Stimulated activated CD8-positive, alpha-beta memory T cell treated with anti-CD3 and anti-CD28 coated beads, Interleukin-7, amount 100 ng/mL, for 24 hours (primary cell): ENCODE results near the gene RBM15B.
"Not testable (repeated sequence)": the region's sequence is repeated elsewhere in the genome, so short reads cannot be mapped to it uniquely, and the experiment has no call there.

Source experiments
- DNase-seq: peaks from one replicate; pipeline ENCODE4 v3.0.0-alpha.2; 2020; ENCODE audit warnings: low read depth

Gene RBM15B

GRCh38 chr3:51379301-51379700, 11.8 kb upstream of the RBM15B start:
- DNase-seq: no peak

- DNase-seq: no peak
These were observed 11.2 kb upstream of the RBM15B start for GRCh38 chr3:51379746-51380455.

- no peak for DNase-seq
These were observed 10.3 kb upstream of the RBM15B start for GRCh38 chr3:51380601-51381332.

- no peak for DNase-seq
These were observed 9.8 kb upstream of the RBM15B start for GRCh38 chr3:51381333-51381705.

- no peak for DNase-seq
These were observed 8.9 kb upstream of the RBM15B start for GRCh38 chr3:51382076-51382745.

- DNase-seq: no peak
These were observed 8.0 kb upstream of the RBM15B start for GRCh38 chr3:51382947-51383578.

- no peak for DNase-seq
These were observed 6.9 kb upstream of the RBM15B start for GRCh38 chr3:51384055-51384725.

GRCh38 chr3:51384726-51385473, 6.2 kb upstream of the RBM15B start, which contains the start of gene MANF:
TSS of gene MANF (plus strand) at chr3:51385291. CDS start at chr3:51385343, 52 bp downstream.
- peak; percentile 90 for DNase-seq

- no peak for DNase-seq
These were observed 5.4 kb upstream of the RBM15B start for GRCh38 chr3:51385621-51386091.

- DNase-seq: no peak
These were observed 4.8 kb upstream of the RBM15B start for GRCh38 chr3:51386159-51386851.

GRCh38 chr3:51386852-51387229, 4.2 kb upstream of the RBM15B start:
- no peak for DNase-seq

- DNase-seq: not testable (repeated sequence)
These were observed 3.8 kb upstream of the RBM15B start for GRCh38 chr3:51387281-51387680.

- no peak for DNase-seq
These were observed 2.6 kb upstream of the RBM15B start for GRCh38 chr3:51388286-51389029.

- peak; percentile 26 for DNase-seq
These were observed 1.5 kb upstream of the RBM15B start for GRCh38 chr3:51389423-51390183.

- no peak for DNase-seq
These were observed 625 bp upstream of the RBM15B start for GRCh38 chr3:51390246-51391074.

- DNase-seq: no peak
These were observed 675 bp downstream of the RBM15B start for GRCh38 chr3:51391566-51392354.
